Activated CD8-positive, alpha-beta memory T cell treated with anti-CD3 and anti-CD28 coated beads, Interleukin-2, amount 50 U/mL, for 1 hour (primary cell): ENCODE measurements around the gene CSNK1D.

Experiments used
- DNase-seq: peaks from one replicate; pipeline ENCODE4 v3.0.0-alpha.2; 2020; ENCODE audit errors: extremely low read depth

Gene CSNK1D

DNA sequence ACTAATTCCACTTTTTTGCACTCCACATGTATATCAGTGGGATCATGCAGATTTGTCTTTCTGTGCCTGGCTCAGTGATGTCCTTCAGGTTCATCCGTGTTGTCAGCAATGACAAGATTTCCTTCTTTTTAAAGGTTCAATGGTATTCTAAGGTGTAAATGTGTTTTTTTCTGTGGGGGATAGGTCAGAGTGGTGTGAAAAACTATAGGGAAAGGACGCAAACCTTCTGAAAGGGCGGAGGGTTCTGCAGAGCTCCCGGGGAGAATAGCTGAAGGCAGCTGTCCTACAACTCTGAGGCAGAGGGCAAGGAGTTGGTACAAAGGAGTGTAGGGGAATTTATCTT, 21.9 kb upstream of the CSNK1D start:
- no peak for DNase-seq

GRCh38 chr17:82294064-82294773, 20.7 kb upstream of the CSNK1D start:
- DNase-seq, result no peak

DNA sequence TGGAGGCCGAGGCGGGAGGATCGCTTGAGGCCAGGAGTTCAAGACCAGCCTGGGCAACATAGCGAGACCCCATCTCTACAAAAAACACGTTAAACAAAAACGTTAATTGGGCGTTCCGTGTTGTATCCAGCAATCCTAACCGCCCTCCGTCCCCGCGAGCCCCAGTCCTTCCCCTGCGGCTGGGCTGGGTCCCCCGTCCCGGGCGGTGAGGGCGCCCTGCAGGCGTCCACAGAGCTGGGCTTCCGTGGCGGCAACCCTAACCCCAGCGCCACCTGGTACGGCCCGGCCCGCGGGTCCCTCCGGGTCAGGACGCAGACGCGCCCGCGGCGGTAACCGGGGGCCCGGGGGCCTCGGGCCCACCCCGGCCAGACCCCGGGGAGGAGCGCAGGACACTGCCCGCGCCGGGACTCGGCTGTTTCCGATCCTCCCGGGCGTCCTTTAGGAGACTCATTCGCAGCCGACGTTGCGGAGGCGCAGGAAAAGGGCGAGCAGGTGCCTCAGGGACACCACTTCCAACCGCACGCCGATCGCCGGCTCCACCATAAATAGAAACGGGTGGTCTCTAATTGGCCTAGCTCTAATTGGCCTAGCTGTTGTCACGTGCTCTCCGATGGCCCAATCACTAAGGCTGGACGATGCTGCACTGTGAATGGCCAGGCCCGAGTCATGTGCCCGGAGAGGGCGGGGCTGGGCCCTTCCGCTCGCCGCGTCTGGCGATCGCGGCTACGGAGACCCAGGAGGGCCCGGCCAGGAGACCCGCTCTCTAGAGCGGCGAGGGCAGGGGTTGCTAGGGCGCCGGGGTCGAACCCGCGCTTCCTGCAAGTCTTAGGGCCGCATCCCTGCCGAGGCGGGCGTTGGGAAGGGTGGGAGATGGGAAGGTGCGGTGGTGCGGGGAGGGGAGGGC, 19.0 kb upstream of the CSNK1D start:
- peak; percentile 92 for DNase-seq

GRCh38 chr17:82291582-82292250, 18.2 kb upstream of the CSNK1D start:
- DNase-seq, result no peak

DNA sequence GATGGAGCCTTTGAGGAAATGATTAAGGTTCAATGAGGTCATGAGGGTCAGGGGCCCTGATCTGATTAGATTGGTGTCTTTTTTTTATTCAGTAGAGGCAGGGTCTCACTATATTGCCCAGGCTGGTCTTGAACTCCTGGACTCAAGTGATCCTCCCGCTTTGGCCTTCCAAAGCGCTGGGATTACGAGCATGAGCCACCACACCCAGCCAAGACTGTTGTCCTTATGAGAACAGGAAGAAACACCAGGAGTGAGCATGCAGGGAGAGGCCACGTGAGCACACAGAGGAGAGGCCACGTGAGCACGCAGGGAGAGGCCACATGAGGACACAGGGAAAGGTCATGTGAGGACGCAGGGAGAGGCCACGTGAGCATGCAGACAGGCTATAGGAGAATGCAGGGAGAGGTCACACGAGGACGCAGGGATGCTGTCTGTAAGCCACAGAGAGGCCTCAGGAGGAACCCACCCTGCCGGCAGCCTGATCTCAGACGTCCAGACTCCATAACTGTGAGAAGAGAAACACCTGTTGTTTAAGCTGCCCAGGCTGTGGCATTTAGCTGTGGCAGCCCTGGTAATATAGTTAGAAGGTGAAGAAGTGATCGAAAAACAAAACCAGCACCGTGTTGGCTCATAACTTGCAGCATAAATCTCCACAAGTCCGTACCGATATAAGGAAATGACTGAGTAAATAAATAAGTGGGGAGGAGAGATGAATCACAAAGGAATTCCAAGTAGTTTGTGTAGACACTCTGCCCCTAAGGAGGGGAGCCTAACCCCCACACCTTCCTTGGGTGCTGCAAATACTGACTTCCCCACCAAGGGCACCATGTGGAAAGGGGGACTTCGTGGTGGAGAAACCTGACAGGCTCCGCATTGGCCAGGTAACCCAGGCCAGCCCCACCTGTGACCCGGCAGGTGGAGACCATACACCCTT, 14.6 kb upstream of the CSNK1D start:
- no peak for DNase-seq

DNA sequence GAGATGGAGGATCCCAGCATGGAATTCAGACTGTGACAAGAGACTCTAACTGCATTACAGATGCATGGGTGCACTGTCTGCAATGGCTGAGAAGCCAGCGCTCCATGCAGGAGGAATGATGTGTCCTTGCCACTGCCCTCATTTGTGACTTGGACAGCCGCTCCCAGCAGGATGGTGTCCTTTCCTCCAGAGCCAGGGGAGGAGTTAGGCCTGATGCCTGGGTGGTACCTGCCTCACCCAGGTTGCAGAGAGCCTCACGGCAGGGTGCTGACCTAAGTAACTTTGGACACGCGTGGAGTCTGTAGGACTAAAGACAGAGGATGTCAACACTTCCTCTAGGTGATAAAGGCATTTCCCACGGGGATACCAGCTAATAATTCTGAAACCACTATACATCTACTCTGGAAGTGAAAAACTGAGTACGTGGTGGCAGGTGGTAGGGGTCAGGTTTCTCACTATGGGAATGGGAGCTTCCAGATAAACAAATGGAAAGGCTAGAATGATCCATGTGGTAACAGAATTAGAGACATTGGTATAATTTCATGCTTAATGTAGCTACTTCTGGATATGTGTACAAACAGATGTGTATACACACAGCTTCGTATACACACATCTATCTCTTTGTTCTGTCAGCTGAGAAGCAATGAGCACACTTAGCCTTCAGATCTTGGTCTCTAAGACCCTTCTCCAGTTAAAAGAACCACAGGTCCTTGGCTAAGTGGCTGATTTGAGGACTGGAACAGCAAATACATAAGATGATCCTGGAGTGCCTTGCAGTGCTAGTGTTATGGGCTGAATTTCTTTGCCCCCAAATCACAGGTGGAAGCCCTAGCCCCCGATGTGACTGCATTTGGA, 13.7 kb upstream of the CSNK1D start:
- no peak for DNase-seq

- DNase-seq, result no peak
Observed at GRCh38 chr17:82285141-82285540, 11.6 kb upstream of the CSNK1D start.

DNA sequence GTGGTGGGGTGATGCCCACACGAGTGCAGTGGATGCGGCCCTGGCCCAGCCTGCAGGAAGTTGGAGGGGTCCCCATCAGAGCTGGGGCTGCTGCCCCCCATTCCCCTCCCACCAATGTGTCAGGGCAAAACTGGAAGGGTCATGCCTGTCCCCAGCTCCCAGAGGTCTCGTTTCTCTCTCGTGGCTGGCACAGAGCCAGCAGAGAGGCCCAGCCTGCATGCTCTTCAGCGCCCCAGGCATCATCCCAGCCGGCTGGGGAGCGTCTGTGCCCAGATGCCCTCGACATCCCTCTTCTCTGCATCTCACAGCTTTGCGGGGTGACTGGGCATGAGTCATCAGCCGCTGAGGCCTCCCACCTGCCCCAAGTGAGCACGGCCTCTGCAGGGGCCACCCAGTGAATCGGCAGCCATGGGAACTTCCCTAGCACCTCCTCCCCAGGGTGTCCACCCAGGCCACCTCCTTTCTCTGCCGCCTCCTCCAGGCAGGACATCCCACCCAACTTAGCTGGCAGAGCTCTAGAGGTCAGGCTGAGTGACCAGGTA, 9.8 kb upstream of the CSNK1D start:
- no peak for DNase-seq

DNA sequence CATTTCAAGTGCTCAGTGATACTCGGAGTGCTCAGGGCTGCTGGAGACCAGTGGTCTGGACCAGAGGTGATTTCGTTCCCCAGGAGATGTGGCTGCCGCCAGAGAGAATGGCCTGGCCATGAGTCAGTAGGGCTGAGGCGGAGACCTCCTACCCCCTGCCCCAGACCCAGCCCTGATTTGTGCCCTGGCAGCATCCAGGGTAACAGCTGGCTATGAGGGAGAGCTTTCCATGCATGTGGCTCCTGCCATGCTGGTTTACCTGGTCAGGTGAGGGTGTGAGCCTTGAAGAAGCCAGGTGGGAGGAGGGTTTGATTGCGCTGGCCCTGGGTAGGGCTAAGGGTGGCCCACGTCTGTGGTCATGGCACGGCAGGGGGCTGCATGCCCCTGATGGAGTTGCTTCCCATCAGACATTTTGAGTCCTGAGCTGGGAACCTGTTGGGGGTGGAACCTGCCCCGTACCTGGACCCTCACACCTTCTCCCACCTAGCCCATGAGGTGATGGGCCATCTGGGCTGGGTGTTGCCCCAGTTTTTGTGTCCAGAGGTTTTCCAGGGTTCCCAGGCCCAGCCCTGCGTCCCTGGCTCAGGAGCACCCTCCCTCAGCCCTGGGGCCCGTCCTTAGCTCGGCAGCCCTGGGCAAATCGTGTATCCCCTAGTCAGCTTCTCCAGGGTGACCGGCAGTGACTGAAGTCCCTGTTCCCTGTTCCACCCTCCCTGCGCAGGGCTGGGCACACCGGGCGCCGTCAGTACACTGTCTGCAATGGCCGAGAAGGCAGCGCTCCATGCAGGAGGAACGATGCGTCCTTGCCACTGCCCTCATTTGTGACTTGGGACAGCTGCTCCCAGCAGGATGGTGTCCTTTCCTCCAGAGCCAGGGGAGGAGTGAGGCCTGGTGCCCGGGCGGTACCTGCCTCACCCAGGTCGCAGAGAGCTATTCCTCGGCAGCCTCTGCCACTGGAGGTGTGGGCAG, 9.0 kb upstream of the CSNK1D start:
- no peak for DNase-seq

DNA sequence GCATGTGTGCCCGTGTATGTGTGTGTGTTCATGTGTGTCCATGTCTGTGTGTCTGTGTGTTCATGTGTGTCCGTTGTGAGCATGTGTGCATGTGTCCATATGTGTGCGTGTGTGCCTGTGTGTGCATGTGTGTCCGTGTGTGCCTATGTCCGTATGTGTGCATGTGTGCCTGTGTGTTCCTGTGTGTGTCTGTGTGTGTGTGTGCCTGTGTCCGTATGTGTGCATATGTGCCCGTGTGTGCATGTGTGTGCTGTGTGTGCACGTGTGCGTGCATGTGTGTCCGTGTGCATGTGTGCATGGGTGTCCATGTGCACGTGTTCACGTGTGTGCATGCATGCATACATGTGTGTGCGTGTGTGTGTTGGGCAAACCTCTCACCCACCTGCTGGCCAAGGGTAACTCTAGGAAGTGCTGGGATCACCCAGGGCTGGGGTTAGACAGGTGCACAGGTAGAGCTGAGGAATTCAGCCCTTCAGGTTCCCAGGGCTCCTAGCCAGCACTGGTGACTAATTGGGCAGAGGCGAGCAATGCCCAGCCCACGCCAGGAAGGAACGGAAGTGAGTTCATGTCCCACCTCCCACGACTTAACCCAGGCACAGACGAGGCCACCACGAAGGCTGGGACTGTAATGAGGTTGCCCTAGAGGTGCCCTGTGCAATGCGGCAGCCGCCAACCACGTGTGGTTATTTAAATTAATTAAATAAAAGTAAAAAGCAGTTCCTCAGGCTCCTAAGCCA, 8.2 kb upstream of the CSNK1D start:
- DNase-seq, result no peak

GRCh38 chr17:82281076-82281475, 7.6 kb upstream of the CSNK1D start:
- DNase-seq, result no peak

DNA sequence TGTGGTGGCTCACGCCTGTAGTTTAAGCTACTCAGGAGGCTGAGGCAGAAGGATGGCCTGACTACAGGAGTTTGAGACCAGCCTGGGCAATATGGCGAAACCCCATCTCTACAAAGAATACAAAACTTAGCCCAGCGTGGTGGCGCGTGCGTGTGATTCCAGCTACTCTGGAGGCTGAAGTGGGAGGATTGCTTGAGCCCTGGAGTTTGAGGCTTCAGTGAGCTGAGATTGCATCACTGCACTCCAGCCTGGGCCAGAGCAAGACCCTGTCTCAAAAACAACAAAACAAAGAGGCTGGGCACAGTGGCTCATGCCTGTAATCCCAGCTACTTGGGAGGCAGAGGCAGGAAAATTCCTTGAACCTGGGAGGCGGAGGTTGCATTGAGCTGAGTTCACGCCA, 7.0 kb upstream of the CSNK1D start:
- DNase-seq, result no peak

DNA sequence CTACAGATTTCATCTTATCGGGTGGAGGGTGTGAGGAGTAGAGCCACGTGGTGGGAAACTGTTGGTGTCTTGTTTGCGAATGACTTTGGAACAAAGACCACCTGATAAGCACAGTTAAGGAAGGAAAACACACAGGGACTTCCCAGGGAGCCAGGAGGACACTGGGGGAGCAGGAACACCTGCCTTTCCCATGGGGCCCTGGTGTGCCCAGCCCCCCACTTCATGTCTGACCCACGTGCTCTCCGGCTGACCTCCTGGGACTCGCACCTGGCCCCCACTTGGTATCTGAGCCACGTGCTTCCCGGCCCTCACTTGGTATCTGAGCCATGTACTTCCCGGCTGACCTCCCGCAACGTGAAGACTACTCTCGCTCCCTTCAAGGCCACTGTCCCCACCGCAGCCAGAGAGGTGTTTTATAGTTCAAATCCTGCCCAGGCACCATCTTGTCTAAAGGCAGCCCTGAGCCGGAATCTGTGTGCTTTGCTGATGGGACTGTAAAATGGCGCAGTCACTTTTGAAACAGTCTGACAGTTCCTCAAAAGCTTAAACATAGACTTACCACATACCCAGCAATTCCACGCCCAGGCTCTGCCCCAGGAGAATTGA, 5.4 kb upstream of the CSNK1D start:
- DNase-seq, result no peak

DNA sequence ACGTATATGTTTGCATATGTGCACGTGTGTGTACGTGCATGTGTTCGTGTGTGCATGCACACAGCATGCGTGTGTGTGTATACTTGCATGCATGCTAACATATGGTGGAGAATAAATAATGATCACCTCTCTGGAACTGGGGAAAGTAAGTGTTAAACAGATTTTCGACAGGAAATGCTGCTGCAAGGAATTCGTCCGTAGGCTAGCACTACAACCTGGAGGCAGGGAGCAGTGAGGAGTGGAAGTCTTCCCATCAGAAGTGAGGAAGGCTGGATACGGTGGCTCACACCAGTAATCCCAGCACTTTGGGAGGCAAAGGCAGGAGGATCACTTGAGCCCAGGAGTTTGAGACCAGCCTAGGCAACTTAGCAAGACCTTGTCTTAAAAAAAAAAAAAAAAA, 4.8 kb upstream of the CSNK1D start:
- DNase-seq, result no peak

- no peak for DNase-seq
Observed at GRCh38 chr17:82277851-82278250, 4.4 kb upstream of the CSNK1D start.

DNA sequence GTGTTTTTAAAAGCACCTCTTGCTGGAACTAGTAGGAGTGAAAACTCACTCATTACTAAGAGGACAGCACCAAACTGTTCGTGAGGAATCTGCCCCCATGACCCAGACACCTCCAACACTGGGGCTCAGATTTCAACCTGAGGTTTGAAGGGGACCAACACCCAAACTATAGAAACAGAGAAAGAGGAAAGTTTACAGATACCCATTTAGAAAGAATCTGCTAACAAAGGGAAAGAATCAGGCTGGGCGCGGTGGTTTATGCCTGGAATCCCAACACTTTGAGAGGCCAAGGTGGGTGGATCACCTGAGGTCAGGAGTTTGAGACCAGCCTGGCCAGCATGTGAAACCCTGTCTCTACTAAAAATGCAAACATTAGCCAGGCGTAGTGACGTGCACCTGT, 3.4 kb upstream of the CSNK1D start:
- DNase-seq, result no peak

- no peak for DNase-seq
Observed at GRCh38 chr17:82275326-82275725, 1.8 kb upstream of the CSNK1D start.
